Measurements from ENCODE around the gene TP53RK. TPM values are rescaled to one million over a fixed set of nuclear protein-coding genes. Genes with fewer than 3 reads are reported as not detected.

TP53RK gene
- total and polyA plus RNA-seq, 2 of the 13 experiments (the other 11 are each of a cell fraction or from before 2014, with no cell fraction given): 12.9 to 25.5 TPM

DNA sequence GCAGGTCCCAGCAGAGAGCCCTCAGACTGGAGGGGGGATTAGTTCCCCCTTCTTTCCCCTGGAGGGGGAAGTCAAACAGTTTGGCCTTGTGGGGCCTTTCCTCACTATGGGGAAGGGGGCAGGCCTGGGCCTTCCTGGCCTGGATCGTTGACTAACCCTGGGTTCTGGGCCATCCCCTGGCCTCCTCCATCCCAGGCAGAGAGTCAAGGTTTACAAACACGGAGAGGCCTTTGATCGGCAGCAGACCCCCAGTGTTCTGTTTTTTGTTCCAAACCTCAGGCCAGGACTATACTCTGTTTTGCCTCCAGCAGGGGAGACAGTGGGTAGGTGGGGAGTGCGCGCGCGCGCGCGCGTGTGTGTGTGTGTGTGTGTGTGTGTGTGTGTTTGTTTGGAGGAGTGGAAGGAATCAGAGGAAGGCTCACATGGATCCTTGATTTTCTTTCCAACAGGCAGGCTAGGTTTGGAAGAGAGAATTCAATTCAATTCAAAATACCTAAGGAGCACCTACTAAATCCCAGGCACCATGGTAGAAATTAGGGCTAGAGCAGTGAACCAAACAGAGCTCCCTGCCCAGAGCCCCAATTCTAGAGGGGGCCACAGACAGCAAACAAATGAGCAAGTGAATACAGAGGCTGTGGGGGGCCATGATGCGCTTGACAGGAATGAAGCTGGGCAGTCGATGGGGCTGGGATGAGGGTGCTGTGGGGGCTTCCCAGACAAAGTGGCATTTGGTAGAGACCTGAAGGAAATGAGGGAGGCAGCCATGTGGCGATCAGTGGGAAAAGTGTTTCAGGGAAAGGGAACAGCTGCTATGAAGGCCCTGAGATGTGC lies 14.8 kb downstream of the TP53RK start (continued):
- TF ChIP-seq NRL (CRISPR knock-in tag; IDR thresholded peaks at IDR 0.05; ENCODE audit: borderline replicate concordance) (peak; percentile 24; the same call in 1 of the 2 replicates), ZNF788 (CRISPR knock-in tag; IDR thresholded peaks at IDR 0.05; ENCODE audit: borderline replicate concordance) (peak; percentile 95; the same call in 1 of the 2 replicates), KMT2A (CRISPR knock-in tag; IDR thresholded peaks at IDR 0.05) (no peak), TAF1 (CRISPR knock-in tag; IDR thresholded peaks at IDR 0.05) (0 out of 2 replicates have a peak, but pooled peaks have one; percentile 19), MTA3 (CRISPR knock-in tag; IDR thresholded peaks at IDR 0.05) (no peak), E2F2 (CRISPR knock-in tag; IDR thresholded peaks at IDR 0.05; ENCODE audit: borderline replicate concordance) (no peak), POLR2AphosphoS2 (IDR thresholded peaks at IDR 0.05; ENCODE audit: low read depth, low read length) (no peak), ZNF143 (CRISPR knock-in tag; IDR thresholded peaks at IDR 0.05) (no peak; the same call in 1 of the 2 replicates), HNRNPK (IDR thresholded peaks at IDR 0.05; ENCODE audit: low read depth, low read length, poor library complexity, severe bottlenecking) (no peak), ZNF773 (CRISPR knock-in tag; IDR thresholded peaks at IDR 0.05; ENCODE audit: borderline replicate concordance) (no peak), EEA1 (CRISPR knock-in tag; IDR thresholded peaks at IDR 0.05; ENCODE audit: borderline replicate concordance) (no peak), STAG1 (CRISPR knock-in tag; IDR thresholded peaks at IDR 0.05) (no peak; the same call in 1 of the 2 replicates), SPEN (CRISPR knock-in tag; IDR thresholded peaks at IDR 0.05; ENCODE audit: low read depth) (peak; percentile 88), RFX5 (IDR thresholded peaks at IDR 0.05; ENCODE audit: low read depth, low read length) (no peak), ZKSCAN5 (CRISPR knock-in tag; IDR thresholded peaks at IDR 0.05) (peak; percentile 26; the same call in 1 of the 2 replicates), NFATC3 (CRISPR knock-in tag; IDR thresholded peaks at IDR 0.05) (no peak), ELK4 (CRISPR knock-in tag; IDR thresholded peaks at IDR 0.05; ENCODE audit: borderline replicate concordance) (no peak)
- TF ChIP-seq, protein P1, sequence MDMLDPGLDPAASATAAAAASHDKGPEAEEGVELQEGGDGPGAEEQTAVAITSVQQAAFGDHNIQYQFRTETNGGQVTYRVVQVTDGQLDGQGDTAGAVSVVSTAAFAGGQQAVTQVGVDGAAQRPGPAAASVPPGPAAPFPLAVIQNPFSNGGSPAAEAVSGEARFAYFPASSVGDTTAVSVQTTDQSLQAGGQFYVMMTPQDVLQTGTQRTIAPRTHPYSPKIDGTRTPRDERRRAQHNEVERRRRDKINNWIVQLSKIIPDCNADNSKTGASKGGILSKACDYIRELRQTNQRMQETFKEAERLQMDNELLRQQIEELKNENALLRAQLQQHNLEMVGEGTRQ (IDR thresholded peaks at IDR 0.05; ENCODE audit: low read depth, low read length): no peak
- TF ChIP-seq, protein P1 (CRISPR knock-in tag; IDR thresholded peaks at IDR 0.05; ENCODE audit: borderline replicate concordance): no peak
- TF ChIP-seq, protein P2, sequence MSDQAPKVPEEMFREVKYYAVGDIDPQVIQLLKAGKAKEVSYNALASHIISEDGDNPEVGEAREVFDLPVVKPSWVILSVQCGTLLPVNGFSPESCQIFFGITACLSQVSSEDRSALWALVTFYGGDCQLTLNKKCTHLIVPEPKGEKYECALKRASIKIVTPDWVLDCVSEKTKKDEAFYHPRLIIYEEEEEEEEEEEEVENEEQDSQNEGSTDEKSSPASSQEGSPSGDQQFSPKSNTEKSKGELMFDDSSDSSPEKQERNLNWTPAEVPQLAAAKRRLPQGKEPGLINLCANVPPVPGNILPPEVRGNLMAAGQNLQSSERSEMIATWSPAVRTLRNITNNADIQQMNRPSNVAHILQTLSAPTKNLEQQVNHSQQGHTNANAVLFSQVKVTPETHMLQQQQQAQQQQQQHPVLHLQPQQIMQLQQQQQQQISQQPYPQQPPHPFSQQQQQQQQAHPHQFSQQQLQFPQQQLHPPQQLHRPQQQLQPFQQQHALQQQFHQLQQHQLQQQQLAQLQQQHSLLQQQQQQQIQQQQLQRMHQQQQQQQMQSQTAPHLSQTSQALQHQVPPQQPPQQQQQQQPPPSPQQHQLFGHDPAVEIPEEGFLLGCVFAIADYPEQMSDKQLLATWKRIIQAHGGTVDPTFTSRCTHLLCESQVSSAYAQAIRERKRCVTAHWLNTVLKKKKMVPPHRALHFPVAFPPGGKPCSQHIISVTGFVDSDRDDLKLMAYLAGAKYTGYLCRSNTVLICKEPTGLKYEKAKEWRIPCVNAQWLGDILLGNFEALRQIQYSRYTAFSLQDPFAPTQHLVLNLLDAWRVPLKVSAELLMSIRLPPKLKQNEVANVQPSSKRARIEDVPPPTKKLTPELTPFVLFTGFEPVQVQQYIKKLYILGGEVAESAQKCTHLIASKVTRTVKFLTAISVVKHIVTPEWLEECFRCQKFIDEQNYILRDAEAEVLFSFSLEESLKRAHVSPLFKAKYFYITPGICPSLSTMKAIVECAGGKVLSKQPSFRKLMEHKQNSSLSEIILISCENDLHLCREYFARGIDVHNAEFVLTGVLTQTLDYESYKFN (CRISPR knock-in tag; conservative IDR thresholded peaks at IDR 0.05): peak; percentile 98

Measured in HepG2 (cell line).